K562 (cell line): Measurements from ENCODE around the gene RARG. TPM values are rescaled to one million over a fixed set of nuclear protein-coding genes. Genes with fewer than 3 reads are reported as not detected.

ENCODE experiments used
- ARHGAP35 ChIP-seq: fragments of 450-650 bp; IDR thresholded peaks from 2 replicates; pipeline ENCODE4 v1.6.1; 2018; ENCODE audit not compliant: partially characterized antibody
- HIVEP1 ChIP-seq: fragments of 250-450 bp; sonication (Bioruptor Pico); IDR thresholded peaks from 2 replicates; pipeline ENCODE4 v1.4.0; 2020; ENCODE audit warnings: mild to moderate bottlenecking
- KAT8 ChIP-seq: fragments of 450-650 bp; IDR thresholded peaks from 2 replicates; pipeline ENCODE4 v1.6.1; 2016; ENCODE audit warnings: low read depth, mild to moderate bottlenecking
- MAFF ChIP-seq: IDR thresholded peaks from 2 replicates; pipeline ENCODE4 v1.6.1; 2012; ENCODE audit warnings: low read length, improper control_type of control experiment
- SMARCA5 ChIP-seq: fragments of 450-650 bp; IDR thresholded peaks from 2 replicates; pipeline ENCODE4 v1.6.1; 2016
- SRSF9 ChIP-seq: fragments of 200-400 bp; formaldehyde crosslinking; IDR thresholded peaks from 2 replicates; pipeline ENCODE4 v1.6.1; 2017; ENCODE audit warnings: low read depth, low read length, borderline replicate concordance
- TCF3 ChIP-seq: sonication (generic); formaldehyde crosslinking; IDR thresholded peaks from 2 replicates; pipeline ENCODE4 v1.4.0; 2020; ENCODE audit warnings: mild to moderate bottlenecking, missing genetic modification reagents
- TCF7 ChIP-seq: sonication (generic); IDR thresholded peaks from 2 replicates; pipeline ENCODE4 v1.6.1; 2016; ENCODE audit warnings: antibody characterized with exemption, borderline replicate concordance
- TSC22D4 ChIP-seq: fragments of 450-650 bp; IDR thresholded peaks from 2 replicates; pipeline ENCODE4 v1.6.1; 2016; ENCODE audit warnings: missing genetic modification characterization, missing biosample characterization, control low read depth
- ZNF174 ChIP-seq: fragments of 250-450 bp; sonication (Bioruptor Pico); IDR thresholded peaks from 2 replicates; pipeline ENCODE4 v1.4.0; 2020; ENCODE audit warnings: mild to moderate bottlenecking
- ZNF184 ChIP-seq: sonication (generic); formaldehyde crosslinking; IDR thresholded peaks from 2 replicates; pipeline ENCODE4 v1.5.0; 2020; ENCODE audit warnings: missing genetic modification reagents
- ZNF274 ChIP-seq: IDR thresholded peaks from 2 replicates; pipeline ENCODE4 v1.6.1; 2011; ENCODE audit warnings: low read depth, mild to moderate bottlenecking, low read length, moderate library complexity, borderline replicate concordance
- ZNF316 ChIP-seq: fragments of 450-650 bp; IDR thresholded peaks from 2 replicates; pipeline ENCODE4 v1.6.1; 2016
- ZNF586 ChIP-seq: fragments of 450-650 bp; formaldehyde crosslinking; conservative IDR thresholded peaks from 2 replicates; pipeline ENCODE4 v1.4.0; 2020; ENCODE audit warnings: mild to moderate bottlenecking, moderate library complexity
- polyA plus RNA-seq, 8 experiments: library from polyadenylated mRNA; depleted of rRNA in 4 of 8; stranded (reverse) in 5 of 8; unstranded in 3 of 8; fragments of >200 nt; fragmentation: Nextera tagmentation in 2 of 8; fragmentation: Illumina TruSeq in 1 of 8; extraction: Ambion mirVana in 2 of 8; extraction: Trizol in 1 of 8; gene quantifications; 2 replicates each; pipeline versions ENCODE4 v1.2.1 to v1.2.3, GENCODE V29; 2011 to 2014; ENCODE audit warnings: inconsistent platforms in 1 of 8, missing spikeins in 1 of 8
- total RNA-seq, 7 experiments: library from RNA; depleted of rRNA in 6 of 7; stranded (reverse); fragments of >200 nt in 6 of 7; fragmentation: Illumina TruSeq in 2 of 7; extraction: Trizol in 2 of 7; gene quantifications; 2 replicates each; pipeline versions ENCODE4 v1.2.1 to v1.2.3, GENCODE V29; 2011 to 2021; ENCODE audit warnings: low replicate concordance in 1 of 7
- TF ChIP-seq, protein P1 (sequence below): fragments of 450-650 bp; IDR thresholded peaks from 2 replicates; pipeline ENCODE4 v1.6.1; 2018; ENCODE audit not compliant: partially characterized antibody
- TF ChIP-seq, protein P2 (sequence below): fragments of 450-650 bp; IDR thresholded peaks from 2 replicates; pipeline ENCODE4 v1.7.0; 2016; ENCODE audit warnings: borderline replicate concordance
- TF ChIP-seq, protein P3 (sequence below), 2 experiments: fragments of 450-650 bp; conservative IDR thresholded peaks; 2 replicates each; pipeline ENCODE4 v1.6.1; 2017; ENCODE audit warnings: mild to moderate bottlenecking in 2 of 2, moderate library complexity in 2 of 2
- TF ChIP-seq, protein P4 (sequence below): sonication (generic); formaldehyde crosslinking; IDR thresholded peaks from 2 replicates; pipeline ENCODE4 v1.8.0; 2022; ENCODE audit warnings: missing genetic modification reagents, mild to moderate bottlenecking, borderline replicate concordance
- TF ChIP-seq, protein P5 (sequence below): sonication (generic); formaldehyde crosslinking; IDR thresholded peaks from 2 replicates; pipeline ENCODE4 v1.8.0; 2022; ENCODE audit warnings: mild to moderate bottlenecking, missing genetic modification reagents

RARG gene
- total and polyA plus RNA-seq, 9 of the 15 experiments (the other 6 are each of a cell fraction or from before 2014, with no cell fraction given) = 0.18 to 7.6 (median 3.8) TPM

DNA sequence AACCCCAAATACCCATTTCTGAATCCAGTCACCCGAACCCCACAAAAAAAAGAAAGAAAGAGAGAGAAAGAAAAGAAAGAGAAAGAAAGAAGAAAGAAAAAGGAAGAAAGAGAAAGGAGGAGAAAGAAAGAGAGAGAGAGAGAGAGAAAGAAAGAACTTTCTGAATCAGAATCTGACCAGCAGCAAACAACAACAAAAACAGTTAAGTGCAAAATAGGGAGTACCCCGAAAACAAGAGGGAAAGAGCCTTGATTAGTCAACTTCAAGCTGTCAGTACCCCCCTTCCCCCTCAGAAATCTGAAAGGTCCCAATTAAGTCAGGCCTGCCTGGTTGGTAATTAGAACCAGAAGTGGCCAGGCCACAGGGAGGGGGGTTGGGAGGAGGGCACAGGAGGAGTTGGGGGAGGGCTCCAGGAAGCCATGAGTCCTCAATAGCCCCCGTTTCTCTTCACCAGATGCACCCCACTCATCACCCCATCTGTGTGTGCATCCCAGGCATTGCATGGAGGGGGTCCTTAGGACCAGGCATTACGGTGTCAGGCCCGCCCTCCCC is 9.8 kb downstream of the RARG start (continued):
- TF ChIP-seq, protein P1, sequence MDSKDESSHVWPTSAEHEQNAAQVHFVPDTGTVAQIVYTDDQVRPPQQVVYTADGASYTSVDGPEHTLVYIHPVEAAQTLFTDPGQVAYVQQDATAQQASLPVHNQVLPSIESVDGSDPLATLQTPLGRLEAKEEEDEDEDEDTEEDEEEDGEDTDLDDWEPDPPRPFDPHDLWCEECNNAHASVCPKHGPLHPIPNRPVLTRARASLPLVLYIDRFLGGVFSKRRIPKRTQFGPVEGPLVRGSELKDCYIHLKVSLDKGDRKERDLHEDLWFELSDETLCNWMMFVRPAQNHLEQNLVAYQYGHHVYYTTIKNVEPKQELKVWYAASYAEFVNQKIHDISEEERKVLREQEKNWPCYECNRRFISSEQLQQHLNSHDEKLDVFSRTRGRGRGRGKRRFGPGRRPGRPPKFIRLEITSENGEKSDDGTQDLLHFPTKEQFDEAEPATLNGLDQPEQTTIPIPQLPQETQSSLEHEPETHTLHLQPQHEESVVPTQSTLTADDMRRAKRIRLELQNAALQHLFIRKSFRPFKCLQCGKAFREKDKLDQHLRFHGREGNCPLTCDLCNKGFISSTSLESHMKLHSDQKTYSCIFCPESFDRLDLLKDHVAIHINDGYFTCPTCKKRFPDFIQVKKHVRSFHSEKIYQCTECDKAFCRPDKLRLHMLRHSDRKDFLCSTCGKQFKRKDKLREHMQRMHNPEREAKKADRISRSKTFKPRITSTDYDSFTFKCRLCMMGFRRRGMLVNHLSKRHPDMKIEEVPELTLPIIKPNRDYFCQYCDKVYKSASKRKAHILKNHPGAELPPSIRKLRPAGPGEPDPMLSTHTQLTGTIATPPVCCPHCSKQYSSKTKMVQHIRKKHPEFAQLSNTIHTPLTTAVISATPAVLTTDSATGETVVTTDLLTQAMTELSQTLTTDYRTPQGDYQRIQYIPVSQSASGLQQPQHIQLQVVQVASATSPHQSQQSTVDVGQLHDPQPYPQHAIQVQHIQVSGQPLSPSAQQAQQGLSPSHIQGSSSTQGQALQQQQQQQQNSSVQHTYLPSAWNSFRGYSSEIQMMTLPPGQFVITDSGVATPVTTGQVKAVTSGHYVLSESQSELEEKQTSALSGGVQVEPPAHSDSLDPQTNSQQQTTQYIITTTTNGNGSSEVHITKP = peak; percentile 93
- TF ChIP-seq, protein P2, sequence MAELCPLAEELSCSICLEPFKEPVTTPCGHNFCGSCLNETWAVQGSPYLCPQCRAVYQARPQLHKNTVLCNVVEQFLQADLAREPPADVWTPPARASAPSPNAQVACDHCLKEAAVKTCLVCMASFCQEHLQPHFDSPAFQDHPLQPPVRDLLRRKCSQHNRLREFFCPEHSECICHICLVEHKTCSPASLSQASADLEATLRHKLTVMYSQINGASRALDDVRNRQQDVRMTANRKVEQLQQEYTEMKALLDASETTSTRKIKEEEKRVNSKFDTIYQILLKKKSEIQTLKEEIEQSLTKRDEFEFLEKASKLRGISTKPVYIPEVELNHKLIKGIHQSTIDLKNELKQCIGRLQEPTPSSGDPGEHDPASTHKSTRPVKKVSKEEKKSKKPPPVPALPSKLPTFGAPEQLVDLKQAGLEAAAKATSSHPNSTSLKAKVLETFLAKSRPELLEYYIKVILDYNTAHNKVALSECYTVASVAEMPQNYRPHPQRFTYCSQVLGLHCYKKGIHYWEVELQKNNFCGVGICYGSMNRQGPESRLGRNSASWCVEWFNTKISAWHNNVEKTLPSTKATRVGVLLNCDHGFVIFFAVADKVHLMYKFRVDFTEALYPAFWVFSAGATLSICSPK = 0 out of 2 replicates have a peak, but pooled peaks have one; percentile 83
- TF ChIP-seq TSC22D4 = no peak
- no peak for TF ChIP-seq MAFF
- no peak for TF ChIP-seq HIVEP1
- TF ChIP-seq, protein P3, sequence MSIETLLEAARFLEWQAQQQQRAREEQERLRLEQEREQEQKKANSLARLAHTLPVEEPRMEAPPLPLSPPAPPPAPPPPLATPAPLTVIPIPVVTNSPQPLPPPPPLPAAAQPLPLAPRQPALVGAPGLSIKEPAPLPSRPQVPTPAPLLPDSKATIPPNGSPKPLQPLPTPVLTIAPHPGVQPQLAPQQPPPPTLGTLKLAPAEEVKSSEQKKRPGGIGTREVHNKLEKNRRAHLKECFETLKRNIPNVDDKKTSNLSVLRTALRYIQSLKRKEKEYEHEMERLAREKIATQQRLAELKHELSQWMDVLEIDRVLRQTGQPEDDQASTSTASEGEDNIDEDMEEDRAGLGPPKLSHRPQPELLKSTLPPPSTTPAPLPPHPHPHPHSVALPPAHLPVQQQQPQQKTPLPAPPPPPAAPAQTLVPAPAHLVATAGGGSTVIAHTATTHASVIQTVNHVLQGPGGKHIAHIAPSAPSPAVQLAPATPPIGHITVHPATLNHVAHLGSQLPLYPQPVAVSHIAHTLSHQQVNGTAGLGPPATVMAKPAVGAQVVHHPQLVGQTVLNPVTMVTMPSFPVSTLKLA (conservative IDR thresholded peaks at IDR 0.05) = no peak
- no peak for TF ChIP-seq SRSF9
- TF ChIP-seq, protein P4, sequence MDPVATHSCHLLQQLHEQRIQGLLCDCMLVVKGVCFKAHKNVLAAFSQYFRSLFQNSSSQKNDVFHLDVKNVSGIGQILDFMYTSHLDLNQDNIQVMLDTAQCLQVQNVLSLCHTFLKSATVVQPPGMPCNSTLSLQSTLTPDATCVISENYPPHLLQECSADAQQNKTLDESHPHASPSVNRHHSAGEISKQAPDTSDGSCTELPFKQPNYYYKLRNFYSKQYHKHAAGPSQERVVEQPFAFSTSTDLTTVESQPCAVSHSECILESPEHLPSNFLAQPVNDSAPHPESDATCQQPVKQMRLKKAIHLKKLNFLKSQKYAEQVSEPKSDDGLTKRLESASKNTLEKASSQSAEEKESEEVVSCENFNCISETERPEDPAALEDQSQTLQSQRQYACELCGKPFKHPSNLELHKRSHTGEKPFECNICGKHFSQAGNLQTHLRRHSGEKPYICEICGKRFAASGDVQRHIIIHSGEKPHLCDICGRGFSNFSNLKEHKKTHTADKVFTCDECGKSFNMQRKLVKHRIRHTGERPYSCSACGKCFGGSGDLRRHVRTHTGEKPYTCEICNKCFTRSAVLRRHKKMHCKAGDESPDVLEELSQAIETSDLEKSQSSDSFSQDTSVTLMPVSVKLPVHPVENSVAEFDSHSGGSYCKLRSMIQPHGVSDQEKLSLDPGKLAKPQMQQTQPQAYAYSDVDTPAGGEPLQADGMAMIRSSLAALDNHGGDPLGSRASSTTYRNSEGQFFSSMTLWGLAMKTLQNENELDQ (CRISPR knock-in tag) = no peak
- TF ChIP-seq, protein P5, sequence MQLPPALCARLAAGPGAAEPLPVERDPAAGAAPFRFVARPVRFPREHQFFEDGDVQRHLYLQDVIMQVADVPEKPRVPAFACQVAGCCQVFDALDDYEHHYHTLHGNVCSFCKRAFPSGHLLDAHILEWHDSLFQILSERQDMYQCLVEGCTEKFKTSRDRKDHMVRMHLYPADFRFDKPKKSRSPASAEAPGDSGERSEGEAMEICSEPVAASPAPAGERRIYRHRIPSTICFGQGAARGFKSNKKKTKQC (CRISPR knock-in tag) = no peak
- TF ChIP-seq ZNF316 = no peak
- no peak for TF ChIP-seq ZNF274
- no peak for TF ChIP-seq ZNF586 (CRISPR knock-in tag)
- no peak for TF ChIP-seq ZNF174 (CRISPR knock-in tag)
- no peak for TF ChIP-seq KAT8
- peak; percentile 55; the same call in 1 of the 2 replicates for TF ChIP-seq SMARCA5
- TF ChIP-seq ZNF184 (CRISPR knock-in tag) = no peak
- TF ChIP-seq TCF7 = no peak
- TF ChIP-seq TCF3 (CRISPR knock-in tag) = no peak
- no peak for TF ChIP-seq ARHGAP35
